Esophagus muscularis mucosa (tissue), 3 donors: ENCODE measurements around the gene YPEL5.

Experiments
- POLR2A ChIP-seq: fragments of 450-650 bp; IDR thresholded peaks from one replicate; pipeline ENCODE4 v1.6.1; 2017; ENCODE audit warnings: antibody characterized with exemption, moderate library complexity, mild to moderate bottlenecking, low read depth
- POLR2AphosphoS5 ChIP-seq, 2 donors: sonication (generic); formaldehyde crosslinking; IDR thresholded peaks; one replicate each; pipeline ENCODE4 v1.6.1; 2017; ENCODE audit warnings: antibody characterized with exemption in 2 of 2
- TF ChIP-seq, protein P1 (sequence below), 3 experiments: fragments of 200-600 bp in 2 of 3; fragments of 450-650 bp in 1 of 3; sonication (generic) in 2 of 3; IDR thresholded peaks; one replicate each; pipeline ENCODE4 v1.5.1; 2017 to 2019; ENCODE audit warnings: antibody characterized with exemption in 3 of 3, mild to moderate bottlenecking in 2 of 3, moderate library complexity in 1 of 3

DNA sequence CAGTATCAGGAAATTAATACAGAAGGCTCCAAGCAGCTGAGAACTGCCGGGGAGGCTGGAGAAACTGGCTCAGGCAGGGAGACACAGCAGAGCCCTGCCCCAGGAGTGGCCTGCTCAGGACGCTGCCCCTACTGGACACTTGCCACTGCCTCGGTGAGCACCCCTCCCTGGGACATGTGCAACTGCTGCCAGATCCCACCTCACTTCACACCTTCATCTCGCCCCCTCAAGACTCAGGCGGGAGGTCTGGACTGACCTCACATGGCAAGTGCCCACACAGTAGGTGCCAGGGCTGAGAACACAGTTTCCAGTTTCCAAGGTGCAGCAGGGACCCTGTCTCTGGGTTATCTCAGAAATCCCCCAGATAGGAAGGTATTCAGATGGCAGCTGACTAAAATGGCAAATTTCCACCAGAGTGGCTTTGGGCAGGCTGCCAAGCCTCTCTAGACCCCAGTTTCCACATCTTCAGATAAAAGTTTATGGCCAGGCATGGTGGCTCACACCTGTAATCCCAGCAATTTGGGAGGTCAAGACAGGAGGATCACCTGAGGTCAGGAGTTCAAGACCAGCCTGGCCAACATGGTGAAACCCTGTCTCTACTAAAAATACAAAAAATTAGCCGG lies 50.9 kb downstream of the YPEL5 start:
- TF ChIP-seq, protein P1, sequence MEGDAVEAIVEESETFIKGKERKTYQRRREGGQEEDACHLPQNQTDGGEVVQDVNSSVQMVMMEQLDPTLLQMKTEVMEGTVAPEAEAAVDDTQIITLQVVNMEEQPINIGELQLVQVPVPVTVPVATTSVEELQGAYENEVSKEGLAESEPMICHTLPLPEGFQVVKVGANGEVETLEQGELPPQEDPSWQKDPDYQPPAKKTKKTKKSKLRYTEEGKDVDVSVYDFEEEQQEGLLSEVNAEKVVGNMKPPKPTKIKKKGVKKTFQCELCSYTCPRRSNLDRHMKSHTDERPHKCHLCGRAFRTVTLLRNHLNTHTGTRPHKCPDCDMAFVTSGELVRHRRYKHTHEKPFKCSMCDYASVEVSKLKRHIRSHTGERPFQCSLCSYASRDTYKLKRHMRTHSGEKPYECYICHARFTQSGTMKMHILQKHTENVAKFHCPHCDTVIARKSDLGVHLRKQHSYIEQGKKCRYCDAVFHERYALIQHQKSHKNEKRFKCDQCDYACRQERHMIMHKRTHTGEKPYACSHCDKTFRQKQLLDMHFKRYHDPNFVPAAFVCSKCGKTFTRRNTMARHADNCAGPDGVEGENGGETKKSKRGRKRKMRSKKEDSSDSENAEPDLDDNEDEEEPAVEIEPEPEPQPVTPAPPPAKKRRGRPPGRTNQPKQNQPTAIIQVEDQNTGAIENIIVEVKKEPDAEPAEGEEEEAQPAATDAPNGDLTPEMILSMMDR (IDR thresholded peaks at IDR 0.05) = no peak
- TF ChIP-seq POLR2A (no peak), POLR2AphosphoS5 (IDR thresholded peaks at IDR 0.05) (no peak)
